HG02642 (cell line): Measurements from ENCODE around the gene NRG3.

ENCODE experiments used
- ATAC-seq: cut with Tn5 transposase; IDR thresholded peaks from one replicate; pipeline ENCODE4 v1.9.1; 2021; ENCODE audit warnings: mild to moderate bottlenecking; ENCODE audit not compliant: unreplicated experiment, poor library complexity

Gene NRG3

GRCh38 chr10:82071231-82071630, 196.2 kb downstream of the NRG3 start:
- ATAC-seq: no peak

DNA sequence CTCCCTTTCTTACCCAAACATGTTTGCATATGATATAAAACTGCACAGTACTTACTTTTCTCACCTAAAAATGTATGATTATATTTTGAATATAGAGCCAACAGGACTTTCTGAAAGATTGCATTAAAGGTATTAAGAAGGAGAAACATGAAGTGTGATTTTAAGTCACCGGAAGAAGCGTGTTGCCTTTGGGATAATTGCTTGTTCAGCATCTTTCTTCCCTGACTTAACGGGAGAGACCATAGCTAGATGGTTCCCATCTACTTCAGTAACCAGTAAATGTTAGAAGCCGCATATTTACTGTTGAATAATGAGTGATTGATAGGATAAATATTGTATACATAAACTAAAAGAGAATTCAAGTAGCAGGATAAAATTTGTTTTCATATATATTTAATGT, 197.1 kb downstream of the NRG3 start:
- ATAC-seq: no peak

DNA sequence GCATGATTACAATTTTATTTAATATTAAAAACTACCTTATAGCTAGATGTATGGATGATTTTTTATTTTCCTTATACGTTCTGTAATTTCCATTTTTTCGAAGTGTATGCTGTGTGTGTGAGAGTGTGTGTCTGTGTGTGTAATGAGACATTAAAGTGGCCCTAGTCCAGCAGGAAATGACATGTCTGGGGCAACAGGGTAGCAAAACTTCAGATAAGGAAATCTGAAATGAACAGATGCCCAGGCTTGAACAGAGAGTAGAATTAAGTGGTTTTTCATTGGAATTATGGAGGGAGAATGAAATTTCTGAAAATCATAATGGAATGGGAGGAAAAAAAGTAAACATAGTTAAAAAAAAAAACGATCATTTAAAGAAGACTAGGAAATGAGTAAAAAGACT, 200.6 kb downstream of the NRG3 start:
- ATAC-seq: no peak

- ATAC-seq: no peak
Observed at GRCh38 chr10:82084496-82084895, 209.5 kb downstream of the NRG3 start.

DNA sequence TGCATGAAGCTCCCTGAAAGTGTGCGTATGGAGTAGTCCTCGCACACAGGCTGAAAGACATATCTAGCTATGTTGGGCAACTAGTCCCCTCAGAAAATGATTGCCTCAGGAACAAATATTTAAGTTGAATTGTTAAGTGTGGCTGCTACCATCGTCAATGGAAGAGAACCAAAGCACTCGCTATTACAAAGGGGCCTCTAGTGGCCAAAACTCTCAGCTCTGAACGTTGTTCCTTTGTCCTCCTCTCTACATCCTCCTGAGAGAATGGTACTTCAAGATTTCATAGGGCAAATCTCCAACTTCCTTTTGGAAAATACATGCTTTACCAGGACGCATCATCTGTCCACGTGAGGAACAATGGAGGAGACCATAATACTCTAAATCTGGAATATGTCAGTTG, 209.9 kb downstream of the NRG3 start:
- ATAC-seq: no peak

DNA sequence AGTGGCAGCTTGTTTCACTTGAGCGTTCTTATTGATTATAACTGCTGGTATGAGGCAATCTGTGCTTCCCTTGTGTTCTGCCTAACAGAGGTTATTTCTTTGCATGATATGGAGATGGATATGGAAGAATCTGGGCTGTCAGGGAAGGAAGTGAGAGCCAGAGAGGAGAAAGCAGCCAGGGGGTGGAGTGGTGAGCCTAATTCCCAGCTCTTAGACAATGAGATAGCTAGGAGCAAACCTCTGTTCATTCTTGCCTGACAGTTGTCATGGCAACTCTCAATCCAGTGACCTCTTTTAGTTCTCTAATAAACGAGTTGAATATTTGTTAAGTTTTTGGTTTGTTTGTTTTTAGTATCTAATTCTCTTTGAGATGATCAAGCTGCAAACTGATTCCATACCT, 214.3 kb downstream of the NRG3 start:
- no peak for ATAC-seq

GRCh38 chr10:82091413-82091812, 216.4 kb downstream of the NRG3 start:
- ATAC-seq: no peak

- no peak for ATAC-seq
Observed at GRCh38 chr10:82092111-82092510, 217.1 kb downstream of the NRG3 start.

DNA sequence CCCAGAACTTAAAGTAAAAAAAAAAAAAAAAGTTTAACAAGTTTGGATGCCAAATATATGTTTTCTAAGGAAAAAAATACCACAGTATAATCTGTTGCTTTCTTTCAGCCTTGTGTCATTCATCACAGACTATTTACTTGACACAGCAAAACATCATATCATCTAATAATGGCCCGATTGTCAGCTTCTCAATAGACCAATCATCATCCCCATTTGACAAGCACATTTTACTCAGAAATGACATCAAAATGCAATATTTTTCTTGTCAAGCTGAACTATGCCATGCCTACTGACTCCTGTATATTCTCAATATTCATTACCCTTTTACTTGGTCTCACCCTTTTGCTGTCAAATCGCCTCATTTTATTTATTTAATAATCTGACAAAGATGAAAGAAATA, 249.7 kb downstream of the NRG3 start:
- no peak for ATAC-seq

GRCh38 chr10:82128527-82128926, 253.5 kb downstream of the NRG3 start:
- ATAC-seq: no peak

- ATAC-seq: no peak
Observed at GRCh38 chr10:82136103-82136502, 261.1 kb downstream of the NRG3 start.

- ATAC-seq: no peak
Observed at GRCh38 chr10:82144153-82144552, 269.2 kb downstream of the NRG3 start.

DNA sequence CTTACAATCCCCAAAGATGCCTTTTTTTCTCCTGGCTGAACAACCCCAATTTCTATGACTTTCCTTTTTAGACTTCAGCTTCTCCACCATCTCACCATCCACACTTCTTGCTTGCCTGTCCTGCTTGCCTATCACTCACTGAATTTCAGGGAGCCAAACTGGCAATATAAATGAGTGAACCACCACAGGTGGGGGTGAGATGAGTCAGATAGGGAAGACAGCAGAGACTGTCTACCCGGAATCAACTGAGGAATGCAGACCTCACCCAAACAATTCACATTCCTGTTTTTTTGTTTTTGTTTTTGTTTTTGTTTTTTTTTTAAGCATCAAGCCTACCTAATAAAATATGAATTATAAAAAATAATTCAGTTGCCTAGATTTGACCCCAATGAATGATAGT, 273.8 kb downstream of the NRG3 start:
- no peak for ATAC-seq

- ATAC-seq: no peak
Observed at GRCh38 chr10:82149674-82150073, 274.7 kb downstream of the NRG3 start.

DNA sequence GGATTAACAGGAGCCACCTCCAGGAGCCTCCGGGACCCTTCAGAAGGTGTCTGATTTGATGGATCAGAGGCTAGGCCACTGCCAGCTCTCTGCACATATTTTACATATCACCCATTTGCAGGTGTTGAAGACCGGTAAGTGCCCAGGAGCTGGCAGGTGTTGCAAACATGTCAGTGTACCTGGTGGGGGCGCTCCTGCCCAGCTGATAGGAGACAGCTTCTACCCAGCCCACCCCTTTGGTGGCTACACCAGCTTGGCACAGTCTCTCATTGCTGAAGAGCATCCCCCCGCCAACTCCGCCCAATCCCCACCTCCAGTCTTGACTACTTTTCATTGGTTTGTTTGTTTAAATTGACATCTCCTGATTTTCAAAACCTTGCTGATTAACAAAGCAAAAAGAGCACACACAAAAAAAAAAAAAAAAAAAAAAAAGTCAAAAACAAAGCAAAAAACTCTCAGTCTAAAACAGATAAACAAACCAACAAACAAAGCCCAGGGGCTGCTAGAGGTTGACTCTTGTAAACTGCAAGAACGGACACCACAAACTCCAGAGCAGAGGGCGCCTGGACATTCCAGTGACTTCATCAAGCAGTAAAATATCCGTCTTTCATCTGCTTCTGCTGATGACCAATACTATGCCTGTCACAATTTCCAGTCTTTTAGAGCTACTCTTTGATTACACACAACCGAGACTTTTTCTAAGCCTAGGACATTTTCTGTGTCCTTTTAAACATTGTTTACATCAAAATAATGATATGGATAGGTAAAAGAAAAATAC, 275.3 kb downstream of the NRG3 start:
- no peak for ATAC-seq

- ATAC-seq: no peak
Observed at GRCh38 chr10:82160307-82160706, 285.3 kb downstream of the NRG3 start.

DNA sequence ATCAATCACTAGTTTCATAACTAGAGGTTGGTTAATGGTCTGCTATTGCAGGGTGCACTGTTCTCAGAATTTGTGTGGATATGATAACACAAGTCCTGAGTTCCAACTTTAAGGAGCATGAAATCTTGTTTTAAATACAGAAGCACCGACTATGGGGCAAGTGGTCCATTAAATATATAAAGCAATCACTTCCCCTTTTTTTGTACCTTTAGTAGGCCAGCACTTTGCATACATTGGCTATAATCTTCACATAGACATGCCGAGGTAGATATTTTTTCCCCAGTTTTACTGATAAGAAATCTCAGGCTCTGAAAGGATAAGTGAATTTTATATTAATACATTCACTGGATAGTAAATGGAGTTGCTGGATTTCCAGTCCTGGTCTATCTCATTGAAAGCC, 286.3 kb downstream of the NRG3 start:
- no peak for ATAC-seq

- no peak for ATAC-seq
Observed at GRCh38 chr10:82162549-82163195, 287.7 kb downstream of the NRG3 start.

- ATAC-seq: no peak
Observed at GRCh38 chr10:82171899-82172298, 296.9 kb downstream of the NRG3 start.

DNA sequence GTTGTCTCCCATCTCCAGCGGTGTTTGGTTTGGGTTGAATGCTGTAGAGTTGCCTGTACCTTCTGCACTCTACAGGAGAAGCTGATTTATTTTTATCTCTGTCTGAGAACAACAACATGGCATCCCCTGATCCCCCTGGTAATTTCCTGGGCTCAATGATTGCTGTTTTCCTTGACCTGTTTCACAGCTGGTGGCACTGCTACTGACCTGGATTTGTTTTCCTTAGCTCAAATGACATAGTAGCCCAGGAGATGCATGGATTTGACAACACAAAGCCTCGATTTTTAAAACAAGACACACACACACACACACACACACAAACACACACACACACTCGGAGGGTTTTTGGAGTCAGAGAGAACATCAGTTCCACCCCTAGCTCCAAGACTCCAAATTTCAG, 301.6 kb downstream of the NRG3 start:
- ATAC-seq: no peak

GRCh38 chr10:82190432-82191260, 315.7 kb downstream of the NRG3 start:
- ATAC-seq: no peak
